GM19463 (cell line): ENCODE data around the gene TRIM2.

Experiments used
- ATAC-seq: cut with Tn5 transposase; IDR thresholded peaks from one replicate; pipeline ENCODE4 v1.9.1; 2021; ENCODE audit warnings: mild to moderate bottlenecking, moderate library complexity; ENCODE audit not compliant: unreplicated experiment

Gene TRIM2

GRCh38 chr4:153221783-153222706 lies 17.8 kb downstream of the TRIM2 start:
- ATAC-seq = peak; percentile 22

GRCh38 chr4:153222707-153223426 lies 18.6 kb downstream of the TRIM2 start:
- ATAC-seq = peak; percentile 55

GRCh38 chr4:153223427-153223801 lies 19.2 kb downstream of the TRIM2 start:
- peak; percentile 19 for ATAC-seq

DNA sequence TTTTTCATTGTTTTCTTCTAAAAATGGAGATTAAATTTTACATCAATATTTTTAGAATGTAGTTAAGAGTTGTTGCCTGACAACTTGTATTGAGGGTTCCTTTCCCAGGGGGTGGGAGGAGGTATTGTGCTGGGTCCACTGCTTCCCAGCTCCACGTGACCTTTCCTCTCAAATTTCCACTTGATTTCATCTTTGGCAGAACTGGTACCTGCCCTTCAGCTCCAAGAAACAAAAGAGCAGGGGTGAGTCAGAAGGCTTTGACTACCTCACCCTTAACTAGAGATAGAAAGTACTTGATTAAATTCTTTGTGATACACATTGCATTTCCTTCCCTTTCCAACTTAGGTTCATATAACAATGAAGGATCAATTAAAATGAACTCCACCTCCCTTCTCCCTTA lies 19.7 kb downstream of the TRIM2 start:
- ATAC-seq = no peak

- no peak for ATAC-seq
These were observed 20.2 kb downstream of the TRIM2 start for GRCh38 chr4:153224474-153224873.

DNA sequence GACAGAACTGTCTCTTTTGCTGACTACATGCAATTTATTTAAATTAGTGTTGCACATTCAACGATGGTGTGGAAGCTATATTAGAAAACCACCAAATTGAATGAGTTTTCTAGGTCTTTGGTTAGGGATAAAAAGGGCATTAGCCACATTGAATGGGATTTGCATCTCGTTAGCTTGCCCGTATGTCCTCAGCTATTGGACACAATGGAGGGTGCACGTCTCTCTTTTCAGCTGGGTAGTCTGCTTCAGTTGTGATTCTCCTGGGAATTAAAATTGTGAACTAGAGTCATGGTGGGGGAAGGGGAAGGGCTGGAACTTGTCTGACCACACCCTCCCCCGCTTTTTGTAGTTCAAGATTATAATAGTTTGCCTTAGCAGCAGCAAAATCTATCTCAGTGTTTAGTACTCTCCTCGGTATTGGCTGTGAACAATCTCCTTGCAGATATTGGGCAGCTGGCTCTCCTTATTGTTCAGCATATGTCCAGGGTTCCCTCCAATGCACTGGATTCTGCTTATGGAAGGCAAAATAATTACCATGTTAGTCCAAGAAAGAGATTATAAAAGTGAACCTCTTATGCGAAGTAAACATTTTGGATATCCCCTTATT lies 23.3 kb downstream of the TRIM2 start:
- ATAC-seq = no peak

DNA sequence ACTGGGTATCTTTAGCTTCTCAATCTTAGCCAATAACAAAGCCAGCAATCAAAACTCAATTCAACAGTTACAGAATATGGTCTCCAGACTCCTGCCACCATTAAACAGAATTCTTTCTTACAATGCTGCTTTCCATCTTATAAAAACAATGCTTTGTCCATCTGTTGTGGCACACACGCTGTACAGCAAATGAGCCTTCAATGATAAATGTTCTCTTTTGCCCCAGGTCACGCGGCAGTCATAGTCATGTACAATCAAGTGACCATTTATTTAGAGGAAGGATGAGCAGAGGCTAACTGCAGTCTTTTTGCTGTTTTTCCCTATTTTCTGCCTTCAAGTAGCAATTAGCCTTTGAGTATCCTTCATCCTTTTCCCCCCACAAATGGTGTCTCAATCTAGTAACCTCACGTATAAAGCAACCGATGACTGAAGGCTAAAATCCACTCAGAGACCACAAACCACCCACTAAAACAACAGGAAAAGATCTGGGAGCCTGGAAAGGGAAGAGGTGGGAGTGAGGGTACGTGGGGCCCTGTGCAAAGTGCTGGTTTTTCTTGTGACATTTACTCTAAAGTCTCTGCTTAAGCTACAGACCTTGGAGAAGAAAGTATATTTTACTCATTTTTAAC lies 24.4 kb downstream of the TRIM2 start:
- no peak for ATAC-seq

DNA sequence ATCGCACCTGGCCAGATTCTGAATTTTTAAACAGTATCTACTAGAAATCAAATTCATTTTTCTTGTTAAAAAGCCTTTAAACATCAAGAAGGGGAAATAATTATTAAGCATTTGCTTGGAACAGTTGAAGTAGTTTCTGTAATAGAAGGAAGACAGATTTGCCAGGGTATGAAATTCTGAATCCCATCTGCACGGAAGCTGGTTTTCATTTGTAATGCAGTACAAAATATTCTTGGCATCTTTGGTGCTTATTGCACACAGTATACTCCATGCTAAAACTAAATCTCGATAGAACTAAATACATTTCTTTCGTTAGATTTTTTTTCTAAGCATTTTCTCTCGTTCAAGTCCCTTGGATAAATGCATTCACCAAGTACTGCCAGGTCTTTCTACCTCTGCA lies 25.3 kb downstream of the TRIM2 start:
- no peak for ATAC-seq

GRCh38 chr4:153232768-153233167 lies 28.5 kb downstream of the TRIM2 start:
- peak; percentile 82 for ATAC-seq

DNA sequence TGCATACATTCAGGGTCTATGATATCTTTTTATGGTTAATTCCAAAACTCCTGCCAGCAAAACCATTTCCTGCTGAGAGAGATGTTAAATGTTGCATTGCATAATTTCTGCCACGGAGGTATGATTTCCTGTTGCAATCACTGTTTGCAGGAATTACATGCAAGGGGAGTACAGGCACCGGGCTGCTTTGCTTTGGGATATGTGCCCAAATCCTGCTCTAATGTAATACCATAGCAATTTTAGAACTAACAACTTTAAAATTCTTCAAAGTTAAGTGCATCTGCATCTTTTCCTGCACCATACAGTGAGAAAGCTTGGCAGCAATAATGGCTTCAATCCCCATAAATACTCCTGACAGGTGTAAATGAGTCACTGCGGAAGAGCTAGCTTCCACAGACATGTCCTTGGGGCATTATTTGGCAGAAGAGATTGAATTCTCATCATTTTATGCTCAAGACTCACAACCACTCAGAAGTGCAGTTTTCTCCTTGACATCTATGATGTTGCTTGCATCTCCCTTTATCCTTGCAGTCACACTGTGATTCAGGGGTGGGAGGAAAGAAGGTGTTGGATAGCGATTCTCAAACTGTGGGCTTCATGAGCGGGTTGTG lies 29.6 kb downstream of the TRIM2 start:
- ATAC-seq = no peak

GRCh38 chr4:153234885-153235284 lies 30.6 kb downstream of the TRIM2 start:
- ATAC-seq = no peak

DNA sequence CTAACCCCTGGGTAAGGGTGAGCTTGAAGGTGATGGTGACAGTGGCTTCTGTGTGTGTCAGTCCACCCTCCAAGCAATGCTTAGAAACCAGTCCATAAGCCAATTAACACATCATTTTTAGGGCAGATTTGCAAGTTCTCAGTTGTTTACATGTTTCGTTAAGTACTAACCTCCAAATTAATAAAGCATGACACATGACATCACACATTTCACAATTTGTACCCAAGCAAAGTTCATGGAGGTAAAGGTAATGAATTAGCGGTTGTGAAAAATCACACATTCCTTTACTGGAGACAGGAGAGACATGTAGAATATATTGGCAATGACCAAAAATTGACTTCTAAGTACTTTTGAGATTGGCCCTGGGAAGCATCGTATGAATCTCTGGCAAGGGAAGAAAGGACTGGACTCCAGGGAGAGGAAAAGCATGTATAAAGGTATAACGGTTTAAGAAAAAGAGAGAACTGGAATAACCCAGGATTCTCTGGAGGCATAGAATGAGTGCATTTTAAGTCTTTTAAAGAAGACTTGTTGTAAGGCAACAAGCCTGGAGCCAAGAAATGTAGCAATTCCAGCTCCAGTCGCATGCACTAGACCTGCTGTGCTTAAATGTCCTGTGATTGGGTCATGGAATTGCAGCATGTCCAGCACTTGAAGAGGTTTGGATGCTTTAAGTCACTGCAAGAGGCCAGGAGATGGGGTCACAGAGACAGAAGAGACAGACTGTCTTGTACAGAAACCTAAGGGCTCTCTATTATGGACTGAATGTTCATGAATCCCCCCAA lies 34.1 kb downstream of the TRIM2 start:
- no peak for ATAC-seq

DNA sequence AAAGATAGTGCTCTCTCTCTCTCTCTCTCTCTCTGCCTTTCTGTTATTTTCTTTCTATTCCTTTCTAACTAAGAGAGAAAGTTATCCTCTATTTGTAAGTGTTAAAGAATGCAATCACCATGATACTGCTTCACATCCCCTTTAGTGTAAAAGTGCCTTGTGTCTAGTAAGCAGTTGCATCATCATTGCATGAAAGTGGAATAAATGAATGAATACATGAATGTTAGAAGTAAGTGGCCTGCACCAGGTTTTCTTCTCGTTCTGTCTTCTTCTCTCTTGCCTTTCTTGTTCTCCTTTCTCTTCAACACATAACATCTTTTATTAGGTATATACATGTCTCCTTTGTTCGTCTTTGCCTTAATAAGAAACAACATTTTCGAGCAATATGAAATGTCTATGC lies 35.2 kb downstream of the TRIM2 start:
- ATAC-seq = no peak

GRCh38 chr4:153241295-153241694 lies 37.1 kb downstream of the TRIM2 start:
- no peak for ATAC-seq

GRCh38 chr4:153241970-153242838 lies 38.0 kb downstream of the TRIM2 start:
- ATAC-seq = peak; percentile 78

- ATAC-seq = peak; percentile 35
These were observed 38.6 kb downstream of the TRIM2 start for GRCh38 chr4:153242839-153243324.

DNA sequence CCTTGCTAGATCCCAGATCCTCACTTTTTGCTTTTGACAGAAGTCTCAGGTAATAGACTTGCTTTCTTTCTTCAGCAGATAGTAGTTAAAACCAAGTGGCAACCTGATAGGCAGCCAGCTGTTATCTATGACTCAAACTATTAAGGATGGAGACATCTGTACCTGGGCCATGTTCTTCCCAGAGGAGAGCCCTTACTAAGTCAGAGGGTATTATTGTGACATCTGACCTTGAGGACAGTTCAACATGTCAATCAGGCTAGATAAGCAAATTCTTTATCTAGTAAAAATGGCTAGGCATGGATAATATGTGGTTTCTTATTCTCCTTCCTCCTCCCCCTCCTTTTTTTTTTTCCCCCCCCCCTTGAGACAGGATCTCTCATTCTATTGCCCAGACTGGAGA lies 39.2 kb downstream of the TRIM2 start:
- no peak for ATAC-seq

- no peak for ATAC-seq
These were observed 40.7 kb downstream of the TRIM2 start for GRCh38 chr4:153244969-153245368.

- no peak for ATAC-seq
These were observed 41.5 kb downstream of the TRIM2 start for GRCh38 chr4:153245775-153246174.
